Fibroblast of peridontal ligament (primary cell): ENCODE measurements around the gene GPR31.

Experiments used
- DNase-seq: peaks from one replicate; pipeline ENCODE4 v3.0.0-alpha.2; 2010; ENCODE audit errors: extremely low read depth

Gene GPR31

DNA sequence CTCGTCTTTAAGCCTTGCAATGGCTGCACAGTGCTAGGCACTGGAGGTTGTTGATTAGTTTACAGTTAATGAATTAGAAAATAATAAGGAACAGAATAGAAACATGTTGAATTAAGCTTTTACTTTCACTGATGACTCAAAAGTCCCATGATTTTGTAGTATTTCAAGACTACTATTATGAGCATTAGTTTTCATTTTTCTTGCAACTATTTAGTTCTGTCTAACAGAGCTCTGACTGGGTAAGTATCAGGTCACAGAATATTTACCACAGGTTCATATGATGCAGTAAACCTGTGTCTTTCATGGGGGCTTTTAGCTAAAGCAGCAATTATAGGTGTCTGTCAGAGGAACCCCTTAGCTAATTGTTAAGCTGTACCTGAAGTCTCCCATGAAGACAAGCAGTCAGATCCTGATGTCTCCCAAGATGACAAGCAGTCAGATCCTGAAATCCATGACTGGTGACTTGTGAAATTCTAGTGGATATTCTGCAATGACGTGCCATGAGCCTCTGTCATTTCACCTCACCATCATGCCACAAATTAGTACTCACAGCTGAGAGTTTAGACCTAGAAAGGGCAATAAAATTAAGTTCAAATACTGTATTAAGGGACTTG is 8.2 kb upstream of the GPR31 start:
- no peak for DNase-seq

DNA sequence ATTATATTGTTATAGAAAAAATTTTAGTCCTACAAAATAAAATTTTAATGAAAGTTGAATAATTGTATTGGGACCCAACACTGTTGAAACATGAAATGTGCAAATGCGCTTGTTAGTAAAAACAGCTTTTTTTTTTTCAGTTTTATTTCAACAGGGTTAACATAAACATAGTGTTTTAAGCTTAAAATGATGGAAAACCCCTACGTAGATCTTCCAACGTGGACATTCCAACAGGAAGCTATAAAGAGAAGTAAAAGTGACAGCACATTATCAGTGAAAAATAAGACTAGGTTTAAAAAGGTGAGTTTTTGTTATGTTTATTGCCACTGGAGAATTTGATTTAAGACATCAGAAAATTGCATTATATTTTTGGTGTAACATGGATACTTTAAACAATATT is 6.5 kb upstream of the GPR31 start:
- DNase-seq = no peak

DNA sequence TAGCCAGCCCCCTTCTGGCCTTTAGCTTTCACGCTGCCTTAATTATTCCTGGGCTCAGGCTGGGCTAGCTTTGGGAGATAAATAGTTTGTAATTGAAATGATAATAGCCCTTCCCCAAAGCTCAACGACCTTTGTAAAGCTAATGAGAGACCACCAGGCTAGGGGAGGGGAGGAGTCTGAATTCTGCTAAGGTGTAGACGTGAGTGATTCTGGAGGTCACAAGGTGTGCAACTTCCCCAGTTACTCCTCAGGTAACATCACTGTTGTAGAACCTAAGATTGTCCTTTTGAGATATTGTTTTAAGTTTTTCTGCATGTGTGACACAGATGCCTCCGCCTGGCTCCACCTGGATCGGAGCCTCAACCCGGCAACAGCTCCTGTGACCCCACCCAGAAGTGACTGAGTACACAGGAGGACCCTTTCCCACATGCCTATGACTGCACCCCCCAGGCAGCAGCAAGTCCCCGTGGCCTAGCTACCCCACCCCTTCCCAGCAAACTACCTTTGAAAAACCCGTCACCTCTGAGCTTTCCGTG is 5.8 kb upstream of the GPR31 start:
- DNase-seq = no peak

DNA sequence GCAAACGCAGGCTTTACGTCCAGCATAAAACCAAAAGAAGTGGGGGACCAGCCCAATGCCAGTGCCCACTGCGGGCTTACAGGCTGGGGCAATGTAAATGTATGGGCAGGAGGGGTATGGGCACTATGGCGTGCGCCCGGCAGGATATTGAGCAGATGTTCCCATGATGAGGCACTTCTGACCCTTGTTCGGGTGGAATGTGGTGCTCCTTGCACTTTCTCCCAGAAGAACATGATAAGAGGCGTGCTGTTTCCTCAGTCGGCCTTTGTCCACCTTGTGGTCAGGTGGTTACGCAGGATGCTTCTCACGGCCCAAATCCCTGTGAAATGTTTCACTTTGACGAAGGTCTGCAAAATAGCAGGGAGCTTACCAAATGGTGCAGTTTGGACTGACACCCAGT is 4.8 kb upstream of the GPR31 start:
- no peak for DNase-seq

DNA sequence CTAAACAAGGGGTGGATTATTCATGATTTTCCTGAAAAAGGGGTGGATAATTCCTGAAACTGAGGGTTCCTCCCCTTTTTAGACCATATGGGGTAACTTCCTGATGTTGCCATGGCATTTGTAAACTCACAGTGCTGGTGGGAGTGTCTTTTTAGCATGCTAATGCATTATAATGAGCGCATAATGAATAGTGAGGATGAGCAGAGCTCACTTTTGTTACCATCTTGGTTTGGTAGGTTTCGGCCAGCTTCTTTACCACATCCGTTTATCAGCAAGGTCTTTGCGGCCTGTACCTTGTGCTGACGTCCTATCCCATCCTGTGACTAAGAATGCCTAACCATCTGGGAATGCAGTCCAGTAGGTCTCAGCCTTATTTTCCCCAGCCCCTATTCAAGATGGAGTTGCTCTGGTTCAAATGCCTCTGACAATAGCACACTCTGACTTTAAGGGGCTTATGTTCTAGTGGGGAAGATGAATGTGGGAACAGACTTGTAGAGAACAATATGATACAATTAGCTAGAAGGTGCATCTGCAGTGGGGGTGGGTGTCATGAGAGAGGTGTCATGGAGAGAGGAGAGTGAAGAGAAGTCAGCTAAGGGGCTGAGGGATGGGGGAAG is 4.2 kb upstream of the GPR31 start:
- no peak for DNase-seq

DNA sequence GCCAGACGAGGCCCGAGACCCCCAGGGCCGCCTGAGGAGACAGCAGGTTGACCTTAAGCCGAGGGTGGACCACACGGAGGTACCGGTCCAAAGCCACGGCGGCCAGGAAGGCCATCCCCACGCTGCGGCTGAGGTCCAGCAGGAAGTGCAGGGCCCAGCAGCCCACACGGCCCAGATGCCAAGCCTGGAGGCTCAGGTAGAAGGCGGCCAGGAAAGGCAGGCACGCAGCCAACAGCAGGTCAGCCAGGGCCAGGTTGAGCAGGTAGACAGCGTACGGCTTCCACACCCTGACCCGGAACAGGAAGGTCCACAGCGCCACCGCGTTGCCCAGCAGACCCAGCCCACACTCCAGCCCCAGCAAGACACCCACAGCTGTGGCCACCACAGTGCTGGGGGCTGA is 366 bp downstream of the GPR31 start:
- DNase-seq = no peak

DNA sequence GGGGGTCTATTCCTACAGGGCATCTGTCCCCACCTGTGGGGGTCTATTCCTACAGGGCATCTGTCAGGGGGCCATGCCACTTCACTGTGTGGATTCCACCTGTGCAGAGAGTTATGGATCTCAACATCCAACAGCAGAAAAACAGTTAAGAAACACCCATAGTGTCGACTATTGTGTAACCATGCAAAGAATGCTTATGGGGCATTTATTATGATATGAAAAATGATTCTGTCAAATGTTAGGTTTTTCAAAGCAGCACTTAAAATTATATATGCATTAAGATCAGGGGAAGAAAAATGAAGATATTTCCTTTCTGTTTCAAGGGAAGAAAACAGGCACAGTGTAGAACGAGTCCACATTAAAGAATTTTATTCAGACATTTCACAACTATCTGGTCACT is 2.9 kb downstream of the GPR31 start:
- DNase-seq = no peak

DNA sequence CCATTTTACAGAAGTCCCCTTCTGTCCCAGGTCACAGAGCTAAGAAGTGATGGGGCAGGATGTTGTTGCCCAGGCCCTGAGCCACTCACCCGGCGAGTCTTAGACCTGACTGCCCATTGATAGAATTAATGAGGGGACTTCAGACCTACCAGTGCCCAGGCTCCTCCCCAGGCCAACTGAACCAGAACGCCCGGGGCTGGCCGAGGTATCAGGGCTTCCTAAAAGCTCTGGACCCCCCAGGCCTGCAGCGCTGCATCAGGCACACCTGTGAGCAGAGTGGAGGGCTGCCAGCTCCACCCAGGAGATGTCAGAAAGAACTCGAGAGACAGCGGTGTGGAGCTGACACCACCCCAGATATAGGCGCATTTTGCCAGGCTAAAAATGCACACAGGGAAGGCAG is 3.5 kb downstream of the GPR31 start:
- DNase-seq = no peak

DNA sequence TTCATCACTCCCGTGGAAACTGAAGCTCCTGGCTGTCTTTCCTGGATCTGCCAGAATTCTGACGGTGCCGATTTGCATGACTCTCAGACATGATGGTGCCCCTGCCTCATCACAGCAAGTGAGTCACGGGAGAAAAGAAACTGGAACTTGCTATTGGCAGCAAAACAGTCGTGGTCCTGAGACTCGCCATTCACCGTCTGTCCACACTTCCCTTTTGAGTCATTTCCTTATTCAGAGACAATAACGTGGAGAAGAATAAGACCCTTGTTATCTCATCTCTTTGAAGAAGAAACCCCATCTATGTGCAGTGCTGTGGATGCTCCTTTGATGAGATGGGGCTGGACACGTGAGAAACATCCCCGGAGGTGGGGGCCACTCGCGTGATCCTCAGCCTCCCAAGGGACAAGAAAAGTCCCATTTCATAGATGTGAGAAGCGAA is 4.2 kb downstream of the GPR31 start:
- DNase-seq = no peak

DNA sequence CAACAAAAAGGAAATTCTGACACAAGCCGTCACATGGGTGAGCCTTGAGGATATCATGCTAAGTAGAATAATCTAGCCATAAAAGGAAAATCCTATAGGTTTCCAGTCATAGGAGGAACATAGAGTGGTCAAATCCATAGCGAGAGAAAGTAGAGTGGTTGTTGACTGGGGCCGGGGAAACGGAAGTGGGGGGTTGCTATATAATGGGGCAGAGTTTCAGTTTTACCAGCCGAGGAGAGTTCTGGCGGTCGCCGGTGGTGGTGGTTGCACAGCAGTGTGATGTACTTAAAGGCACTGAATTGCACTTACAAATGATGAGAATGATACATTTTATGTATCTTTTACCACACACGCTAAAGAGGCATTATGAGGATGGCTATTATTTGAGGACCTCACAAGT is 4.9 kb downstream of the GPR31 start:
- DNase-seq = no peak

DNA sequence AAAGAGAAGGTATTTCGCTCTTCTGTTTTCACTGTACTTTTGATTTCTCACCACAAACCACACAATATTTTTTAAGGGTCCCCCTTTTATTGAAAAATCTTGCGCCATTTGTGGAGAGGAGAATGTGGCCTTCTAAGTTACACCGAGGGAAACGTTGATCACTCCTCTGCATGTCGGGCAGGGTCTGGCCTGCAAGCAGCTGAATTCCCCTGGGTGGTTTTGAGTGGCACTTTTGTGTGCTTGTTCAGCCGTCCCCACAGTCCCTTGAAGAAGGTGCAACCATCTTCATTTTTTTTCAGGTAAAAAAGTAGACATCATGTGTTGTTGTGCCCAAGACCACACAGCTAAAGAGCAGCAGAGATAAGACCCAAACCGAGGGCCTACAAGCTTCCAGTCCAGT is 6.1 kb downstream of the GPR31 start:
- no peak for DNase-seq

DNA sequence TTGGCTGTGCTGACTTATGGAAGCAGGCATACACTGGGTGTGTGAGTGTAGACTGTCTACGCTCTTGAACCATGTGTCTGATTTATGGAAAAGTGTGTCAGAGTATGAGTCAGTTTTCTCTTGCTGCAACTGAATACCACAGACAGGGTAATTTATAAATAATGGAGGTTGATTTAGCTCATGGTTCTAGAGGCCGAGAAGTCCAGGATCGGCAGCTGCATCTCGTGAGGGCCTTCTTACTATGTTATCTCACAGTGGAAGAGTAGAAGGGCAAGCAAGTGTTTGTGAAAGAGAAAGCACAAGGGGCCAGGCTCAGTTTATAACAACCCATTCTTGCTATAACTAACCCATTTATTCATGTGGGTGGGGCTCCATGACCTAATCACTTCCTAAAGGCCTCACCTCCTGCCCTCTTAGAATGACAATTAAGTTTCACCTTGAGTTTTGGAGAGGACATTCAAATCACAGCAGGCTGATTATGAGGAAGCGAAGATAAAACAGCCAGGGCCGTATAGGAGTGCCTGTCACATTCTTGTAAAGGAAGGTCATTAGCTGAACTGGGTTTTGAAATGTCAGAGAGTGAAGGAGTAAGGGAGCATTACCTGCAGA is 6.7 kb downstream of the GPR31 start:
- DNase-seq = no peak

DNA sequence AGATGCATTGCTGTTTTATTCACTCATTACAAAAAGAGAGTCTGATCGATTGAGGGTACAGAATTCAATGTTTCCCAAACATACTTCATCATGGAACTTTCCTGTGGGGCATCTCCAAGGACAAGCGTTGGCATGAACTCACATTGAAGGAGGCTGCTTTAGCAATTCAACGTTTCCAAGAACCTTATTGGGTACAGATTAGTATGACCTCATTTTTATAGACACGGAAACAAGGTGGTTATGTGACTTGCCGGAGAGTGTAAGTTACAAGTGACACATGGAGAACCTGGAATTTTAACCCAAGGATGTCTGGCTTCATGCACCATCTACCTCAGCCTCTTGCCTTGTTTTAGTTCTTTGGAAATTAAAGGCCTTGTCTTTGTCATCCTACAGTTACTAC is 8.8 kb downstream of the GPR31 start:
- DNase-seq = no peak

DNA sequence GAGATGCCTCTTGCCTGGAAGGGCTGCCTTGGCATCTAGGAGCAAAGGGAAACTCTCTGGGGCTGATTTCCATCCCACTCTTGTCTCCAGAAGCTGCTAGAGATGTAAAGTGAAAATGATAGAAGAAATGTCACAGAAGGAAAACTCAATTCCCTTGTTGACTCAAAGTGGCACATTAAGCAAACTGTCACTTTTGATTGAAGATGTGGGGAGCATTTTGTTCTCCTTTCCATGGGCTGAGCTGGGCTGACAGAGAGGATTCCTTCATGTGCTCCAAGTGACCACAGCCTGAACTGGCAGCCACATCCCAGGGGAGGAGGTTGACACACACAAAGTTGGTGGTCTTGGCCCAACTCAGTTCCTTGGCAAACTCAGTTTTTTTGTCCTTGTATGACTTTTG is 9.8 kb downstream of the GPR31 start:
- DNase-seq = no peak

DNA sequence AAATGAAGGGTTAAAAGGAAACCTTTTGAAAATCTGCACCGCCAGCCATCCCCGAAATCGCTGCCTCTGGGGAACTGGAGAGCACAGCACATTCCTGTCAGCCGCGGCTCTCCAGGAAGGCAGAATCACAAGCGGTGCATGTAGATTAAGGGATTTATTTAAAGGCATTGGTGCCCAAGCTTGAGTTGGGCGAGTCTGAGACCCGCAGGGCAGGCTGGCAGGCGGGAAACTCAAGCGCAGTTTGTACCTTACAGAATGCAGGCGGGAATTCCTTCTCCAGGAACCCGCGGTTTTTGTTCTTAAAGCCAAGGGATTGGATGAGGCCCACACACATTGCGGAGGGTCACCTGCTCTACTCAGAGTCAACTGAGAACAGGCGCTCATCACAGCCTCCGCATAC is 10.8 kb downstream of the GPR31 start:
- no peak for DNase-seq

DNA sequence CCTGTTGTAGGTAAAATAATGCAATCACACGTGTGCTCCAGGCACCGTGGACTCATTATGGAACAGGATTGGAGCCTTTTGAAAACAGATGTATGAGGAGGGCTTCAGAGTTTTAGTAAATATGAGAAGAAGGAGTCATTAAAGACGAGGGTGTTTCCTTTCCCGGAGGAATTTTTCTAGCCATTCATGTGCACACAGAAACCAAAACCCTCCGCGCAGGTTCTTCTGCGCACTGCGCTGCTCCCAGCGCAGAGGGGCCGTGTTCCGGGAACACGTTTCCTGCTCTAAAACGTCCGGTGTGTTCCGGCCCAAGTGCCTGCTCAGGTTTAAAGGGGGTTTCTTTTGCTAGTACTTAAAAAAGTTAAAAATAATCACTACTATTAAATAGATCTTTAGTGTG is 11.6 kb downstream of the GPR31 start:
- DNase-seq = no peak

DNA sequence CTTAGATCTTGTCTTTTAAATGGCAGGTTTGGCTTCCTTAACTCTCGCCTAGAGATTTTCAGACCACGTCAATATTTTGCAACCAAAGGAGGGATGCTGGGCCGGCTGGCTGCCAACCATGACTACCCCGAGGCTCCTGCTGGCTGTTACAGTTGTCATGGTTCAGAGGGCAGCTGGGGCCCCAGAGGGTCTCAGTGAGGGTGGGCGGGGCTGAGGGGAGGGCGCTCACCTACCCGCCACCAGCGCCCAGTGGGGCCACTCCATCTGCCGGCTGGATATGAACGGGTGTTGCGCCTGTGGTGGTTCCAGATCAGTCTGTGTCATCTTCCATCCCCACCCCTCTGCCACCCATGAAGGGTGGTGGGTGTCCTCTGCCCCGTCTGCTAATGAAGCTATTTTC is 12.3 kb downstream of the GPR31 start:
- no peak for DNase-seq

DNA sequence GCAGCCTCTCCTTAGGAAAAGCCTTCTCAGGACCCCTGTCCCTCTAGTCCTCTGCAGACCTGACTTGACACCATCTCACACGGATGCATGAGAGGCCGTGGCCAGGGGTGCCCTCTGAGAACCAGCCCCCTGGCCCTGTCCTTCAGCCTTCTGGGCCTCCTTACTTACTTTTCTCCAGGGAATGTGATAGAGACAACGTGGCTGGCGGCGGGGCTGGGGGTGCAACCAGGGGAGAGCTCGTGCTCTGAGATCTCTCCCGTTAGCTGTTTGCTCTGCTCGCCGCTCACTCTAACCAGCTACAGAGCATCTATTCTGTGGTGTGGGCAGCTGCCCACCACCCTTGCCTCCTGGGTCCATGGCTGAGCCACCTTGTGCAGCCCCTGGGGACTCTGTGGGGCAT is 14.7 kb downstream of the GPR31 start:
- no peak for DNase-seq

DNA sequence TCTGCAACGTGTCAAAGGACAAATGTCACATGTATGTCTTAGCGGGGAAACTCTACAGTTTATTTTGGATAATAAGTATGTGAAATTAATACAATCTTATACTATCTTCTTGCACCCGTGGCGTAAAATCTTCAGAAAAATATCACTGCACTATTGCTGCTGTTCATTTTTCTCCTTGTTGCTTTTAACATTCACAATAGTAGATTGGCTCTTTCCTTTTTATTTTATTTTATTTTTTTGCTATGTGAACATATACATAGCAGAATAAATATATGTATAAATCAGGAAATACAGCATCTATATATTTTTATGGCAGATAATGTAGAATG is 15.4 kb downstream of the GPR31 start:
- no peak for DNase-seq

DNA sequence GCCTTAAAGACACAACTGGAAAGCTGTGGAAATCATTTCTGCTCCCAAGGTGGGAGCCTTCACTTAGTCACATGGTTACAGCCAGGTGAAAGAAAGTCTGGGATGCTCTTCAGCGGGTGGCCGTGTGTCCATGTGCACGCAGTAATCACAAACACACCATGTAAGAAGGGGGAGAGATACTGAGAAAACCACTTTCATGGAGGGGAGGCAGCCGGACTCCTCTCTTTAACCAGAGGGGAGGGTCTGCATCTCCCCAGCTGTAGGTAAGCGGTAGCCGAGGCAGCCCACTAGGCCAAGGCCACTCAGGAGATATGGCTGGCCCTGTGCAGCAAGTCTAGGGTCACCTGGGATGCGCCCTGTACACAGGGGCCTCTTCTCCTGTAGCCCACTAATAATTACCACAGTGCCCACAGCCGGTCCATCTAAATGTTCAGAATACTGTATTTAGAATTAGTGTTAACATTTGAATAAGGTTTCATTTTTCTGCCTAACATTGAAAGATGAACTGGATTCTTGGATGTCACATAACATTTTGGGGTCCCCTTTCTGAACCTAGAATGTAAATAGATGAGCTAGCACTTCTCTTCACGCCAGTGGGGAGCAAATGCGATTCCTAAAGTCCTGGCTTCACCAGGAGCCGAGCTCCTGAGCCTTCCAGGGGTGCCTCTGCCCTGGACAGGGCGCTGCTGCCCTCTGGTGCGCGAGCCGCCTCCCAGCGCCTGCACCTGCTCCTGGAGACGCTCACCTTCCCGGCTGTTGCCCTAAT is 15.9 kb downstream of the GPR31 start:
- DNase-seq = no peak

DNA sequence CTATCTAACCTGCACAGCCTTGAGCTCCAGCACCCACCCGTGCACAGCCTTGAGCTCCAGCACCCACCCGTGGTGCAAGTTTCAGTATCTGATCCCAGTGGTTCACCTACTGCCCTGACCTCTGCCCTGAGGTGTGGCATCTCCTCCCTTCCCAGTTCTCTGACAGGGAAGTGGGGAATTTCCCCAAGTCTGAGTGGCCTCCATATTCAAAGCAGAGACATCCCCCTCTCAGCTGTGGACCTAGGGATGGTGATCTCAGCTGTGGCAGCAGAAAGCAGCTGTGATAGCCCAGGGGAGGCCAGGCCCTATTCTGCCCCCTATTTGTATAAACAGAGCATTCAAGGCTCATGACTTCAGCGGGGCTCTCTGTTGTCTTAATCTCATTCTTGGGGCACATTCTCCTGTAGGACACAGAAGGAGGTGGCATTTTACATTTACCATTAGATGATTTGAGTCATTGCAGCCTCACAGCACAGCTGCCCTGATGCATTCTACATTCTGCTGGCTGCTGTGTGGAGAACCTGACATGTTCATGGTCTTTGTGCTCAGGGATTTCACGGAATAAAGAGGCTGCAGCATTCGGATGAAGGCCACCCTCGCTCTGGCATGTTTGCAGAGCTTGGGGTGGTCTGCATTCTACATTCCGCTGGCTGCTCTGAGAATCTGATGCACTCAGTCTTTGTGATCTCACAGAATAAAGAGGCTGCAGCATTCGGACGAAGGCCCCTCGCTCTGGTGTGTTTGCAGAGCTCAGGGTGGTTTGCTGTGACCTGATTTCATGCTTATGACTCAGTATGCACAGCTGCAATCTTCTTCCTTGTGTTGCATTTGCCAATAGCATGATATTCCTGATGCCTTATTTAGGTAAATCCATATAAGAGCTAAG is 16.9 kb downstream of the GPR31 start:
- no peak for DNase-seq

DNA sequence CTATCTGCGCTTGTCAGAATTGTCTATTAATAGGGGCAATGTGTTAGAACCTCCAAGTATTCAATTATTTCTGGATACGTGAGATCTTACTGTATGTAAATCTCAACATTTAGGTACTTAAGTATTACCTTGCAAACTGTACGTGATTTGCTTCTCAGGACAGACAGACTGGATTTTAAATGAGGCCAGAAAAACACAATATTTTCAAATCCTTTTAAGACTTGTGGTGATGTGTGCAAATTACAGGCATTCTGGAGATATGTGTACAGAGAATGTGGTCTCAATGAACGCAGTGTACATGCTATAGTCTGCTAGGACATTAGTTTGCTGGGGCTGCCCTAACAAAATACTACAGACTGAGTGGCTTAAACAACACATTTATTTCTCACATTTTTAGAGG is 18.0 kb downstream of the GPR31 start:
- DNase-seq = no peak
